ENCODE measurements around the gene RPS24.

- TF ChIP-seq CTCF (conservative IDR thresholded peaks at IDR 0.05; ENCODE audit: low read depth, low read length) (no peak), EZH2 (IDR thresholded peaks at IDR 0.05; ENCODE audit: borderline replicate concordance, low read depth, low read length, poor library complexity, severe bottlenecking) (no peak)
These were observed 47.6 kb downstream of the RPS24 start for GRCh38 chr10:78081292-78081691.

All from A673 (cell line).